ENCODE results near the gene RAB33B.

DNA sequence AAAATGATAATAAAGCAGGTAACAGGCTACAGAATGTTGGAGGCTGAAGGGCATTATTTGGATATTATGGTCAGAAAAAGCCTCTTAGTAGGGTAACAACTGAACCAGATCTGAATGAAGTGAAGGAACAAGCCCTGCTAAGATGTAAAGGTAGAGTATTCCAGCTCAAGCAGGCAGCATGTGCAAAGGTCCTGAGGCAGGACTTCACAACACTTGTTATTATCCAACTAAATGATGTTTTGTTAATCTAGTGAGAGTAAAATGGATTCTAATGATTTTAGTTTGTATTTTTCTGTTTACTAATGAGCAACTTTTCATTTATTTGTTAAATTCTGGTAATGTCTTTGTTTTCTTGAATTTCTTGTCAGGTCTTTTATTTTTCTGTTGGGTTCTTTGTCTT lies 35.7 kb downstream of the RAB33B start:
- TF ChIP-seq, protein P1, sequence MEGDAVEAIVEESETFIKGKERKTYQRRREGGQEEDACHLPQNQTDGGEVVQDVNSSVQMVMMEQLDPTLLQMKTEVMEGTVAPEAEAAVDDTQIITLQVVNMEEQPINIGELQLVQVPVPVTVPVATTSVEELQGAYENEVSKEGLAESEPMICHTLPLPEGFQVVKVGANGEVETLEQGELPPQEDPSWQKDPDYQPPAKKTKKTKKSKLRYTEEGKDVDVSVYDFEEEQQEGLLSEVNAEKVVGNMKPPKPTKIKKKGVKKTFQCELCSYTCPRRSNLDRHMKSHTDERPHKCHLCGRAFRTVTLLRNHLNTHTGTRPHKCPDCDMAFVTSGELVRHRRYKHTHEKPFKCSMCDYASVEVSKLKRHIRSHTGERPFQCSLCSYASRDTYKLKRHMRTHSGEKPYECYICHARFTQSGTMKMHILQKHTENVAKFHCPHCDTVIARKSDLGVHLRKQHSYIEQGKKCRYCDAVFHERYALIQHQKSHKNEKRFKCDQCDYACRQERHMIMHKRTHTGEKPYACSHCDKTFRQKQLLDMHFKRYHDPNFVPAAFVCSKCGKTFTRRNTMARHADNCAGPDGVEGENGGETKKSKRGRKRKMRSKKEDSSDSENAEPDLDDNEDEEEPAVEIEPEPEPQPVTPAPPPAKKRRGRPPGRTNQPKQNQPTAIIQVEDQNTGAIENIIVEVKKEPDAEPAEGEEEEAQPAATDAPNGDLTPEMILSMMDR (IDR thresholded peaks at IDR 0.05; ENCODE audit: low read length), result no peak
- TF ChIP-seq EZH2 (optimal IDR thresholded peaks at IDR 0.05; ENCODE audit: low read depth, low read length), result no peak

All from MM.1S (cell line).